ENCODE results near the gene LRRC36.

The LRRC36 gene

DNA sequence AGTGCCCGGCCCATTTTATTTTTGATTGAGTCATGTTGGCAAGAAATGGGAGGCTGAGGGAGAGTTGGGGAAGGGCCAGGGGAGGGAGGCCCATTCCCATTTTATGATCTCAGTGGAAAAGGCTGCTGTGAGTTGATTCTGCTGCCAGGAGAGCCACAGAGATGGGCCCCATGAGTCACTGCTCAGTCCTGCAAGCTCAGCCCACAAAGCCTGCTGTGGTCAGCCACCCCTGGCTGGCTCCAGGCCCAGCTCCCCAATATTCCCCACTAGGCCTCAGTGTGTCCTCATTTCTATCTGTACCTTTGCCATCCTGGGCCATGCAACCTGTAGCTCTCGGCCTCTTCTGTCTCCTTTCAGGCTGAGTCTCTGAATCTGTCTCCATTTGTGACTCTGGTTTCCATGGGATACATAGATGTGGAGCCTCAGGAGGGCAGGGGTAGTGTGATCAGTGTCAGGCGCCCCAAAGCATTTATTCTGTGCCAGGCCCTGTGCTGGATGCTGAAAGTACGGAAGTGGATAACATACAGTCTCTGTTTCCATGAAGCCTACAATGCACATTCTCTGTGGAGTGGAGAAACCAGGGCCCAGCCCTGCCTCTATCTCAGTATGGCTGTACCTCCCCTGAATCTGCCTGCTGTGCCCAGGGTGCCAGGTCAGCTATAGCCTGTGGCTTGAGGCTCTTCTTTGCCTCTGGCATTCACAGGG, 49.2 kb upstream of the LRRC36 start (continued):
- no peak for TF ChIP-seq ZNF366 (tag by site-specific recombination; conservative IDR thresholded peaks at IDR 0.05)
- TF ChIP-seq ZNF621 (tag by site-specific recombination; IDR thresholded peaks at IDR 0.05), result no peak
- TF ChIP-seq EGR2 (tag by site-specific recombination; IDR thresholded peaks at IDR 0.05; ENCODE audit: low read depth), result no peak
- peak; percentile 57; the same call in 1 of the 2 replicates for TF ChIP-seq ZEB2 (tag by site-specific recombination; IDR thresholded peaks at IDR 0.05)
- no peak for TF ChIP-seq KLF10 (tag by site-specific recombination; IDR thresholded peaks at IDR 0.05)
- TF ChIP-seq ZFP69B (tag by site-specific recombination; IDR thresholded peaks at IDR 0.05), result peak; percentile 78; the same call in 1 of the 2 replicates
- TF ChIP-seq ZNF175 (tag by site-specific recombination; IDR thresholded peaks at IDR 0.05), result no peak
- TF ChIP-seq ZNF19 (tag by site-specific recombination; IDR thresholded peaks at IDR 0.05; ENCODE audit: low read depth), result no peak
- TF ChIP-seq ZNF16 (tag by site-specific recombination; IDR thresholded peaks at IDR 0.05; ENCODE audit: low read depth), result no peak
- no peak for TF ChIP-seq ZNF24 (tag by site-specific recombination; IDR thresholded peaks at IDR 0.05)
- no peak for TF ChIP-seq ZNF341 (tag by site-specific recombination; IDR thresholded peaks at IDR 0.05; ENCODE audit: low read depth)
- TF ChIP-seq ZBTB48 (tag by site-specific recombination; IDR thresholded peaks at IDR 0.05), result no peak
- TF ChIP-seq ZNF549 (tag by site-specific recombination; IDR thresholded peaks at IDR 0.05), result no peak
- TF ChIP-seq ZNF544 (tag by site-specific recombination; IDR thresholded peaks at IDR 0.05), result no peak
- no peak for TF ChIP-seq TCF7L2 (IDR thresholded peaks at IDR 0.05; ENCODE audit: borderline replicate concordance, low read depth, low read length)
- TF ChIP-seq, protein P1, sequence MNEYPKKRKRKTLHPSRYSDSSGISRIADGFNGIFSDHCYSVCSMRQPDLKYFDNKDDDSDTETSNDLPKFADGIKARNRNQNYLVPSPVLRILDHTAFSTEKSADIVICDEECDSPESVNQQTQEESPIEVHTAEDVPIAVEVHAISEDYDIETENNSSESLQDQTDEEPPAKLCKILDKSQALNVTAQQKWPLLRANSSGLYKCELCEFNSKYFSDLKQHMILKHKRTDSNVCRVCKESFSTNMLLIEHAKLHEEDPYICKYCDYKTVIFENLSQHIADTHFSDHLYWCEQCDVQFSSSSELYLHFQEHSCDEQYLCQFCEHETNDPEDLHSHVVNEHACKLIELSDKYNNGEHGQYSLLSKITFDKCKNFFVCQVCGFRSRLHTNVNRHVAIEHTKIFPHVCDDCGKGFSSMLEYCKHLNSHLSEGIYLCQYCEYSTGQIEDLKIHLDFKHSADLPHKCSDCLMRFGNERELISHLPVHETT (tag by site-specific recombination; IDR thresholded peaks at IDR 0.05), result no peak
- TF ChIP-seq OVOL3 (tag by site-specific recombination; IDR thresholded peaks at IDR 0.05), result no peak
- no peak for TF ChIP-seq ZNF777 (tag by site-specific recombination; IDR thresholded peaks at IDR 0.05; ENCODE audit: borderline replicate concordance)
- TF ChIP-seq, protein P2, sequence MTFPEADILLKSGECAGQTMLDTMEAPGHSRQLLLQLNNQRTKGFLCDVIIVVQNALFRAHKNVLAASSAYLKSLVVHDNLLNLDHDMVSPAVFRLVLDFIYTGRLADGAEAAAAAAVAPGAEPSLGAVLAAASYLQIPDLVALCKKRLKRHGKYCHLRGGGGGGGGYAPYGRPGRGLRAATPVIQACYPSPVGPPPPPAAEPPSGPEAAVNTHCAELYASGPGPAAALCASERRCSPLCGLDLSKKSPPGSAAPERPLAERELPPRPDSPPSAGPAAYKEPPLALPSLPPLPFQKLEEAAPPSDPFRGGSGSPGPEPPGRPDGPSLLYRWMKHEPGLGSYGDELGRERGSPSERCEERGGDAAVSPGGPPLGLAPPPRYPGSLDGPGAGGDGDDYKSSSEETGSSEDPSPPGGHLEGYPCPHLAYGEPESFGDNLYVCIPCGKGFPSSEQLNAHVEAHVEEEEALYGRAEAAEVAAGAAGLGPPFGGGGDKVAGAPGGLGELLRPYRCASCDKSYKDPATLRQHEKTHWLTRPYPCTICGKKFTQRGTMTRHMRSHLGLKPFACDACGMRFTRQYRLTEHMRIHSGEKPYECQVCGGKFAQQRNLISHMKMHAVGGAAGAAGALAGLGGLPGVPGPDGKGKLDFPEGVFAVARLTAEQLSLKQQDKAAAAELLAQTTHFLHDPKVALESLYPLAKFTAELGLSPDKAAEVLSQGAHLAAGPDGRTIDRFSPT (tag by site-specific recombination; IDR thresholded peaks at IDR 0.05), result no peak
- peak; percentile 63; the same call in 1 of the 2 replicates for TF ChIP-seq ZNF184 (tag by site-specific recombination; IDR thresholded peaks at IDR 0.05)
- TF ChIP-seq ZNF423 (tag by site-specific recombination; IDR thresholded peaks at IDR 0.05), result no peak
- no peak for TF ChIP-seq HOXD13 (CRISPR knock-in tag; IDR thresholded peaks at IDR 0.05; ENCODE audit: borderline replicate concordance)
- TF ChIP-seq SP7 (tag by site-specific recombination; IDR thresholded peaks at IDR 0.05), result 0 out of 2 replicates have a peak, but pooled peaks have one; percentile 31
- TF ChIP-seq ZNF558 (tag by site-specific recombination; IDR thresholded peaks at IDR 0.05), result no peak
- TF ChIP-seq HOXA7 (CRISPR knock-in tag; IDR thresholded peaks at IDR 0.05; ENCODE audit: borderline replicate concordance), result no peak
- TF ChIP-seq, protein P3, sequence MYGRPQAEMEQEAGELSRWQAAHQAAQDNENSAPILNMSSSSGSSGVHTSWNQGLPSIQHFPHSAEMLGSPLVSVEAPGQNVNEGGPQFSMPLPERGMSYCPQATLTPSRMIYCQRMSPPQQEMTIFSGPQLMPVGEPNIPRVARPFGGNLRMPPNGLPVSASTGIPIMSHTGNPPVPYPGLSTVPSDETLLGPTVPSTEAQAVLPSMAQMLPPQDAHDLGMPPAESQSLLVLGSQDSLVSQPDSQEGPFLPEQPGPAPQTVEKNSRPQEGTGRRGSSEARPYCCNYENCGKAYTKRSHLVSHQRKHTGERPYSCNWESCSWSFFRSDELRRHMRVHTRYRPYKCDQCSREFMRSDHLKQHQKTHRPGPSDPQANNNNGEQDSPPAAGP (tag by site-specific recombination; IDR thresholded peaks at IDR 0.05), result 0 out of 2 replicates have a peak, but pooled peaks have one; percentile 49
- TF ChIP-seq ZNF654 (tag by site-specific recombination; IDR thresholded peaks at IDR 0.05; ENCODE audit: low read depth), result no peak
- no peak; the same call in 1 of the 2 replicates for TF ChIP-seq GLIS2 (tag by site-specific recombination; IDR thresholded peaks at IDR 0.05)
- no peak for TF ChIP-seq RBAK (tag by site-specific recombination; IDR thresholded peaks at IDR 0.05)
- TF ChIP-seq ZIC2 (tag by site-specific recombination; IDR thresholded peaks at IDR 0.05), result no peak
- TF ChIP-seq ZFP41 (tag by site-specific recombination; IDR thresholded peaks at IDR 0.05; ENCODE audit: borderline replicate concordance), result no peak
- TF ChIP-seq, protein P4, sequence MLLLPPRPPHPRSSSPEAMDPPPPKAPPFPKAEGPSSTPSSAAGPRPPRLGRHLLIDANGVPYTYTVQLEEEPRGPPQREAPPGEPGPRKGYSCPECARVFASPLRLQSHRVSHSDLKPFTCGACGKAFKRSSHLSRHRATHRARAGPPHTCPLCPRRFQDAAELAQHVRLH (tag by site-specific recombination; IDR thresholded peaks at IDR 0.05), result no peak
- no peak for TF ChIP-seq ZNF701 (tag by site-specific recombination; IDR thresholded peaks at IDR 0.05)
- no peak for TF ChIP-seq MZF1 (tag by site-specific recombination; IDR thresholded peaks at IDR 0.05; ENCODE audit: borderline replicate concordance)
- no peak for TF ChIP-seq SCRT1 (tag by site-specific recombination; IDR thresholded peaks at IDR 0.05; ENCODE audit: borderline replicate concordance)
- TF ChIP-seq, protein P5, sequence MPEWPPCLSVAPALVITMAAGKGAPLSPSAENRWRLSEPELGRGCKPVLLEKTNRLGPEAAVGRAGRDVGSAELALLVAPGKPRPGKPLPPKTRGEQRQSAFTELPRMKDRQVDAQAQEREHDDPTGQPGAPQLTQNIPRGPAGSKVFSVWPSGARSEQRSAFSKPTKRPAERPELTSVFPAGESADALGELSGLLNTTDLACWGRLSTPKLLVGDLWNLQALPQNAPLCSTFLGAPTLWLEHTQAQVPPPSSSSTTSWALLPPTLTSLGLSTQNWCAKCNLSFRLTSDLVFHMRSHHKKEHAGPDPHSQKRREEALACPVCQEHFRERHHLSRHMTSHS (tag by site-specific recombination; IDR thresholded peaks at IDR 0.05), result no peak
- TF ChIP-seq ZNF394 (tag by site-specific recombination; IDR thresholded peaks at IDR 0.05; ENCODE audit: borderline replicate concordance), result 0 out of 2 replicates have a peak, but pooled peaks have one; percentile 14
